Fibroblast of lung (primary cell): ENCODE results near the gene C2CD4A.

Experiments
- EZH2 ChIP-seq: IDR thresholded peaks from 2 replicates; pipeline ENCODE4 v1.5.1; 2012; ENCODE audit warnings: low read length, control low read depth, mild to moderate bottlenecking; ENCODE audit errors: missing control alignments
- TF ChIP-seq, protein P1 (sequence below), 2 donors: IDR thresholded peaks in 1 of 2; conservative IDR thresholded peaks in 1 of 2; 1 replicate in 1 of 2; 2 replicates in 1 of 2; pipeline ENCODE4 v1.5.1; 2011 to 2012; ENCODE audit warnings: low read length in 2 of 2, control low read depth in 1 of 2, inconsistent platforms in 1 of 2, low read depth in 1 of 2, mild to moderate bottlenecking in 1 of 2

DNA sequence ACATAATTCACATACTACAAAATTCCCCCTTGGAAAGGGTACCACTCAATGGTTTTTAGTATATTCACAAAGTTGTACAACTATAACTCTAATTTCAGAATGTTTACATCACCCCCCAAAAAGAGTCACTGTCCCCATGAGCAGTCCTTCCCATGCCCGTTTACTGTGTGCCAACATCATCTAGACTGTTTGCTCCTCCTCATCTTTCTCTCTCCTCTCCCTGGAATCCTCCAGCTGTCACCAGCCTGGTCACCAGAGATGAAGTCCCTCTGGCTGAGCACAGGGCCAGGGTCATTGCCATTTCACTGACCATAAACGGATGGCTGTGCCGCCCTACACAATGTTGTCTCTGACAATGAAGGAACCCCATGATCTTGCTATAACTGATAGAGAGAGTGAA lies 53.1 kb downstream of the C2CD4A start:
- TF ChIP-seq, protein P1, sequence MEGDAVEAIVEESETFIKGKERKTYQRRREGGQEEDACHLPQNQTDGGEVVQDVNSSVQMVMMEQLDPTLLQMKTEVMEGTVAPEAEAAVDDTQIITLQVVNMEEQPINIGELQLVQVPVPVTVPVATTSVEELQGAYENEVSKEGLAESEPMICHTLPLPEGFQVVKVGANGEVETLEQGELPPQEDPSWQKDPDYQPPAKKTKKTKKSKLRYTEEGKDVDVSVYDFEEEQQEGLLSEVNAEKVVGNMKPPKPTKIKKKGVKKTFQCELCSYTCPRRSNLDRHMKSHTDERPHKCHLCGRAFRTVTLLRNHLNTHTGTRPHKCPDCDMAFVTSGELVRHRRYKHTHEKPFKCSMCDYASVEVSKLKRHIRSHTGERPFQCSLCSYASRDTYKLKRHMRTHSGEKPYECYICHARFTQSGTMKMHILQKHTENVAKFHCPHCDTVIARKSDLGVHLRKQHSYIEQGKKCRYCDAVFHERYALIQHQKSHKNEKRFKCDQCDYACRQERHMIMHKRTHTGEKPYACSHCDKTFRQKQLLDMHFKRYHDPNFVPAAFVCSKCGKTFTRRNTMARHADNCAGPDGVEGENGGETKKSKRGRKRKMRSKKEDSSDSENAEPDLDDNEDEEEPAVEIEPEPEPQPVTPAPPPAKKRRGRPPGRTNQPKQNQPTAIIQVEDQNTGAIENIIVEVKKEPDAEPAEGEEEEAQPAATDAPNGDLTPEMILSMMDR (conservative IDR thresholded peaks at IDR 0.05 in 1 of 2, IDR thresholded peaks at IDR 0.05 in 1 of 2; ENCODE audit: low read depth in 1 of 2, low read length in 2 of 2) = no peak
- TF ChIP-seq EZH2 = no peak
